Loucy (cell line): ENCODE measurements around the gene RTBDN.

Source experiments
- H2AFZ ChIP-seq: fragments of 200-600 bp; sonication (generic); 2 replicates; pipeline ENCODE4 v1.6.0; 2016; ENCODE audit warnings: antibody characterized with exemption, mild to moderate bottlenecking, low read length, moderate library complexity
- H3F3A ChIP-seq: fragments of 200-600 bp; 2 replicates; pipeline ENCODE4 v1.6.0; 2016; ENCODE audit warnings: antibody characterized with exemption, low read depth, mild to moderate bottlenecking
- H3K27me3 ChIP-seq: fragments of 200-600 bp; sonication (generic); 2 replicates; pipeline ENCODE4 v1.6.1; 2014; ENCODE audit warnings: low read length, mild to moderate bottlenecking; ENCODE audit not compliant: insufficient read depth, poor library complexity, severe bottlenecking
- H3K36me3 ChIP-seq: fragments of 200-600 bp; sonication (generic); 2 replicates; pipeline ENCODE4 v1.6.1; 2016; ENCODE audit warnings: low read length; ENCODE audit not compliant: insufficient read depth
- H3K4me1 ChIP-seq: fragments of 200-600 bp; sonication (generic); 2 replicates; pipeline ENCODE4 v1.5.1; 2014; ENCODE audit warnings: low read length, mild to moderate bottlenecking; ENCODE audit not compliant: insufficient read depth, poor library complexity, severe bottlenecking
- H3K4me2 ChIP-seq: fragments of 200-600 bp; sonication (generic); 2 replicates; pipeline ENCODE4 v1.6.0; 2014; ENCODE audit warnings: antibody characterized with exemption, low read length, low read depth, mild to moderate bottlenecking; ENCODE audit not compliant: poor library complexity, severe bottlenecking
- H3K4me3 ChIP-seq: fragments of 200-600 bp; sonication (generic); 2 replicates; pipeline ENCODE4 v1.5.1; 2014; ENCODE audit warnings: low read length, mild to moderate bottlenecking, mixed read lengths; ENCODE audit not compliant: poor library complexity, severe bottlenecking
- H3K79me2 ChIP-seq: fragments of 200-600 bp; sonication (generic); 2 replicates; pipeline ENCODE4 v1.6.1; 2014; ENCODE audit warnings: low read length; ENCODE audit not compliant: insufficient read depth
- H3K9ac ChIP-seq: fragments of 200-600 bp; sonication (generic); 2 replicates; pipeline ENCODE4 v1.6.0; 2014; ENCODE audit warnings: mild to moderate bottlenecking, low read depth, low read length, moderate library complexity; ENCODE audit not compliant: poor library complexity, severe bottlenecking
- H3K9me2 ChIP-seq: fragments of 200-600 bp; sonication (generic); replicated peaks from 2 replicates; pipeline ENCODE4 v1.6.1; 2016; ENCODE audit warnings: low read depth, low read length, mixed read lengths
- H3K9me3 ChIP-seq: fragments of 200-600 bp; sonication (generic); 2 replicates; pipeline ENCODE4 v1.6.1; 2014; ENCODE audit warnings: mild to moderate bottlenecking, antibody characterized with exemption, low read length, low read depth; ENCODE audit not compliant: insufficient read depth
- H4K20me1 ChIP-seq: fragments of 200-600 bp; sonication (generic); 2 replicates; pipeline ENCODE4 v1.6.0; 2014; ENCODE audit warnings: antibody characterized with exemption, low read length, mild to moderate bottlenecking; ENCODE audit not compliant: insufficient read depth, poor library complexity, severe bottlenecking
- EZH2phosphoT487 ChIP-seq: fragments of 200-600 bp; IDR thresholded peaks from 2 replicates; pipeline ENCODE4 v1.6.1; 2018; ENCODE audit warnings: antibody characterized with exemption, mild to moderate bottlenecking, moderate library complexity, borderline replicate concordance
- TF ChIP-seq, protein P1 (sequence below): fragments of 200-600 bp; sonication (generic); conservative IDR thresholded peaks from 2 replicates; pipeline ENCODE4 v1.5.1; 2014; ENCODE audit warnings: mild to moderate bottlenecking, antibody characterized with exemption, low read length

The RTBDN gene

GRCh38 chr19:12782174-12782423 lies 52.3 kb downstream of the RTBDN start:
- no peaks in the 10 kb centered on the region for H3K9me3 ChIP-seq
- no peaks in the 10 kb centered on the region; the same call in 1 of the 2 replicates for H3F3A ChIP-seq
- H3K4me2 ChIP-seq: peak overlapping the region; percentile 60
- no peaks in the 10 kb centered on the region for H4K20me1 ChIP-seq
- no peaks in the 10 kb centered on the region for H3K9me2 ChIP-seq
- H3K4me3 ChIP-seq: peak overlapping the region; percentile 64
- H3K36me3 ChIP-seq: no peaks in the 10 kb centered on the region
- peak overlapping the region; percentile 59; the same call in 1 of the 2 replicates for H2AFZ ChIP-seq
- H3K9ac ChIP-seq: peak overlapping the region; percentile 58
- H3K79me2 ChIP-seq: no peaks in the 10 kb centered on the region
- no peak for TF ChIP-seq EZH2phosphoT487
- TF ChIP-seq, protein P1, sequence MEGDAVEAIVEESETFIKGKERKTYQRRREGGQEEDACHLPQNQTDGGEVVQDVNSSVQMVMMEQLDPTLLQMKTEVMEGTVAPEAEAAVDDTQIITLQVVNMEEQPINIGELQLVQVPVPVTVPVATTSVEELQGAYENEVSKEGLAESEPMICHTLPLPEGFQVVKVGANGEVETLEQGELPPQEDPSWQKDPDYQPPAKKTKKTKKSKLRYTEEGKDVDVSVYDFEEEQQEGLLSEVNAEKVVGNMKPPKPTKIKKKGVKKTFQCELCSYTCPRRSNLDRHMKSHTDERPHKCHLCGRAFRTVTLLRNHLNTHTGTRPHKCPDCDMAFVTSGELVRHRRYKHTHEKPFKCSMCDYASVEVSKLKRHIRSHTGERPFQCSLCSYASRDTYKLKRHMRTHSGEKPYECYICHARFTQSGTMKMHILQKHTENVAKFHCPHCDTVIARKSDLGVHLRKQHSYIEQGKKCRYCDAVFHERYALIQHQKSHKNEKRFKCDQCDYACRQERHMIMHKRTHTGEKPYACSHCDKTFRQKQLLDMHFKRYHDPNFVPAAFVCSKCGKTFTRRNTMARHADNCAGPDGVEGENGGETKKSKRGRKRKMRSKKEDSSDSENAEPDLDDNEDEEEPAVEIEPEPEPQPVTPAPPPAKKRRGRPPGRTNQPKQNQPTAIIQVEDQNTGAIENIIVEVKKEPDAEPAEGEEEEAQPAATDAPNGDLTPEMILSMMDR: no peak
- H3K4me1 ChIP-seq: peaks cover 46% of the 10 kb centered on the region
- H3K27me3 ChIP-seq: no peaks in the 10 kb centered on the region

DNA sequence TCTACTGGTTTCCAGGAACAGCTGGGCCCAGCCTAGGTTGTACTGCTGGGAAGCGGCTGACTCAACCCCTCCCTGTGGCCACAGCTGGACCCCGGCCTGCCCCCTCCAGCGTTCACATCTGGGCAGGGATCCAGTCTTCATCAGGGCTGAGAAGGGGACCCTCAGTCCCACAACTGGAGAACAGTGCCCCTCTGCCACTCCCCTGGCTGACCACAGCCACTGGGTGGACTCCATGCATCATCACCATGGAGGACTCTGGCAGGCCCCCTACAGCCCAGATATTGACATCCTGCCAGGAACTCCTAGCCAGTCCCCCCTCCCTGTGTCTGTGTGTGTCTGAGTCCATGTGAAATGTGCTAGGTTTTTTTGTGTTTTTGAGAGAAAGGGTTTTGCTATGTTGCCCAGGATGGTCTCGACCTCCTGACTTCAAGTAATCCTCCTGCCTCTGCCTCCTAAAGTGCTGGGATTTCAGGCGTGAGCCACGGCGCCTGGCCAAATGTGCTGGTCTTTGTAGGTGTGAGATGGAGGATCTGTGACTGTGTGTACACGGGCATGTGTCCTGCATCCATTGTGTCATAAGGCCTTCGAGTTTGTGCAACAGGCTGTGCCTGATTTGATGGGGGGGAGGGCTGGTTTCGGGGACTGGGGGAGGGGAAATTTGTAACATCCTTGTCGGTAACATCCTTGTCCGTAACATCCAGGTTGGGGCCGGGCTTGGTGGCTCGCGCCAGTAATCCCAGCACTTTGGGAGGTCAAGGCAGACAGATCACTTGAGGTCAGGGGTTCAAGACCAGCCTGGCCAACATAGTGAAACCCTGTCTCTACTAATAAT lies 55.0 kb downstream of the RTBDN start:
- Histone ChIP-seq H4K20me1 (no peaks in the 10 kb centered on the region), H3K9ac (peak overlapping the region; percentile 79), H3K79me2 (no peaks in the 10 kb centered on the region), H3K4me3 (peak overlapping the region; percentile 79), H3K9me3 (no peaks in the 10 kb centered on the region), H2AFZ (peak overlapping the region; percentile 23; the same call in 1 of the 2 replicates), H3K4me2 (peak overlapping the region; percentile 98), H3F3A (no peaks in the 10 kb centered on the region), H3K9me2 (no peaks in the 10 kb centered on the region), H3K36me3 (no peaks in the 10 kb centered on the region), H3K4me1 (peaks cover 36% of the 10 kb centered on the region), H3K27me3 (no peaks in the 10 kb centered on the region)
- TF ChIP-seq EZH2phosphoT487: no peak
- TF ChIP-seq, protein P1: peak; percentile 26

DNA sequence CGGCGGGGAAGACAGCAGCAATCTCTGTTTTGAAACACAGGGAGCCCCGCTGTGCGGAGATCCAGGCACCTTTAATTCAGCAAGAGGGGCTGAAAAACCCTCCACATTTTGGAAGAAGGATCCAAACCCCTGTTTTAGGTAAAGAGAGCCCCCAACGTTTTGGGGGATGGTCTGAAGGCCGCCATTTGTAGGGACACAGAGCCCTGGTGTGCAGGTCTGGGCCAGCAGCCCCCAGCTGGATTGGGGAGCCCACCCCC lies 55.5 kb downstream of the RTBDN start:
- H3K4me2 ChIP-seq: peak overlapping the region; percentile 98
- H3K4me1 ChIP-seq: peaks cover 36% of the 10 kb centered on the region
- TF ChIP-seq, protein P1: no peak
- no peak for TF ChIP-seq EZH2phosphoT487
- H3K79me2 ChIP-seq: no peaks in the 10 kb centered on the region
- peak overlapping the region; percentile 88 for H2AFZ ChIP-seq
- no peaks in the 10 kb centered on the region for H3K9me3 ChIP-seq
- peak overlapping the region; percentile 79 for H3K9ac ChIP-seq
- peak overlapping the region; percentile 79 for H3K4me3 ChIP-seq
- no peaks in the 10 kb centered on the region for H3K9me2 ChIP-seq
- H3K36me3 ChIP-seq: no peaks in the 10 kb centered on the region
- no peaks in the 10 kb centered on the region for H3K27me3 ChIP-seq
- no peaks in the 10 kb centered on the region for H3F3A ChIP-seq
- H4K20me1 ChIP-seq: no peaks in the 10 kb centered on the region
